Measurements from ENCODE around the gene ACTG2.
A peak's percentile ranks its signal among the peaks of the same experiment; 100 is the strongest.

Gene ACTG2

GRCh38 chr2:73892631-73893329, at the start of gene ACTG2:
Gene ACTG2 (plus strand): TSS chr2:73893008. CDS start chr2:73901312, 8,304 bp downstream.
- ATAC-seq (ENCODE audit: insufficient read depth, low read depth) (no peak), DNase-seq (no peak)
- Histone ChIP-seq H3K4me1 (ENCODE audit: insufficient read depth, low read length) (peaks cover 26% of the 10 kb centered on the region), H3K9ac (ENCODE audit: low read depth, low read length) (no peak within 1 kb of the TSS), H3K4me2 (ENCODE audit: insufficient read depth, low read length) (no peak within 1 kb of the TSS), H4K20me1 (ENCODE audit: insufficient read depth, low read length) (no peaks in the 10 kb centered on the region), H3K79me2 (ENCODE audit: insufficient read depth, low read length) (no peaks in the 10 kb centered on the region), H2AFZ (ENCODE audit: low read depth, low read length) (no peak within 1 kb of the TSS), H3K9me3 (ENCODE audit: insufficient read depth, low read length, severe bottlenecking) (no peaks in the 10 kb centered on the region), H3K4me3 (ENCODE audit: low read depth in 1 of 2, low read length in 2 of 2) (no peak within 1 kb of the TSS), H3K27me3 (ENCODE audit: insufficient read depth, low read length, poor library complexity) (peaks cover 3% of the 10 kb centered on the region), H3K27ac (ENCODE audit: low read length) (no peak within 1 kb of the TSS), H3K36me3 (ENCODE audit: insufficient read depth, low read length) (no peaks in the 10 kb centered on the region)
- TF ChIP-seq EZH2 (IDR thresholded peaks at IDR 0.05; ENCODE audit: borderline replicate concordance, low read depth, low read length, severe bottlenecking), result no peak
- TF ChIP-seq CTCF (IDR thresholded peaks at IDR 0.05; ENCODE audit: borderline replicate concordance, extremely low read depth, low read length, poor library complexity, severe bottlenecking), result no peak

GRCh38 chr2:73844087-73844486, 48.7 kb upstream of the ACTG2 start:
- Histone ChIP-seq H3K79me2 (ENCODE audit: insufficient read depth, low read length) (peaks cover 17% of the 10 kb centered on the region), H3K4me1 (ENCODE audit: insufficient read depth, low read length) (no peaks in the 10 kb centered on the region), H3K4me2 (ENCODE audit: insufficient read depth, low read length) (no peak overlapping the region), H4K20me1 (ENCODE audit: insufficient read depth, low read length) (peaks cover 3% of the 10 kb centered on the region; the same call in 1 of the 2 replicates), H3K36me3 (ENCODE audit: insufficient read depth, low read length) (peaks cover 71% of the 10 kb centered on the region), H3K27me3 (ENCODE audit: insufficient read depth, low read length, poor library complexity) (no peaks in the 10 kb centered on the region), H3K9ac (ENCODE audit: low read depth, low read length) (no peak overlapping the region), H3K27ac (ENCODE audit: low read length) (0 out of 2 replicates have a peak overlapping the region, but pooled peaks have one; percentile 4), H3K9me3 (ENCODE audit: insufficient read depth, low read length, severe bottlenecking) (no peaks in the 10 kb centered on the region), H2AFZ (ENCODE audit: low read depth, low read length) (no peak overlapping the region), H3K4me3 (ENCODE audit: low read depth in 1 of 2, low read length in 2 of 2) (no peak overlapping the region)
- DNase-seq (no peak), ATAC-seq (ENCODE audit: insufficient read depth, low read depth) (no peak)
- no peak for TF ChIP-seq CTCF (IDR thresholded peaks at IDR 0.05; ENCODE audit: borderline replicate concordance, extremely low read depth, low read length, poor library complexity, severe bottlenecking)
- TF ChIP-seq EZH2 (IDR thresholded peaks at IDR 0.05; ENCODE audit: borderline replicate concordance, low read depth, low read length, severe bottlenecking), result no peak

DNA sequence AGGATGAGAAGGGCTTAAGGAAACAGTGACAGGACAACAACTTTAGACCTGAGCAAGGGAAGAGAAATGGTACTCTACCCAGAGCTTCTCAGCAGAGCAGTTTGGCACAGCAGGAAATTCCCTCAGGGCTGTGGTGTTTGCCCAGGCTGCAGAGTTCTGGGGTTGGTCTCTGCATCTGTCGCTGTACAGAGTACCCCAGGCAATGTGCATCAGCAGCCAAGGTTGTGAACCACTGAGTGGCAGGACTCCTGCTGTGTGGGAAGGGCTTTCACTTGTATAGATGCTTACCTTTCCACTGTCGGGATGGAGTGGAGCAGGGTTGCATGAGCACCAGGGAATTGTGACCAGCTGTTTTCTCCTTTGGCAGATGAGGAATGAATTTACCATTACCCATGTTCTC, 42.8 kb upstream of the ACTG2 start:
- Histone ChIP-seq H3K79me2 (ENCODE audit: insufficient read depth, low read length) (no peaks in the 10 kb centered on the region), H3K27me3 (ENCODE audit: insufficient read depth, low read length, poor library complexity) (no peaks in the 10 kb centered on the region), H3K36me3 (ENCODE audit: insufficient read depth, low read length) (peaks cover 93% of the 10 kb centered on the region), H2AFZ (ENCODE audit: low read depth, low read length) (no peak overlapping the region), H3K4me1 (ENCODE audit: insufficient read depth, low read length) (no peaks in the 10 kb centered on the region), H4K20me1 (ENCODE audit: insufficient read depth, low read length) (0 out of 2 replicates have a peak, but pooled peaks cover 3% of the 10 kb centered on the region), H3K9me3 (ENCODE audit: insufficient read depth, low read length, severe bottlenecking) (no peaks in the 10 kb centered on the region), H3K9ac (ENCODE audit: low read depth, low read length) (no peak overlapping the region), H3K4me2 (ENCODE audit: insufficient read depth, low read length) (no peak overlapping the region), H3K4me3 (ENCODE audit: low read depth in 1 of 2, low read length in 2 of 2) (no peak overlapping the region), H3K27ac (ENCODE audit: low read length) (no peak overlapping the region)
- TF ChIP-seq EZH2 (IDR thresholded peaks at IDR 0.05; ENCODE audit: borderline replicate concordance, low read depth, low read length, severe bottlenecking) (no peak), CTCF (IDR thresholded peaks at IDR 0.05; ENCODE audit: borderline replicate concordance, extremely low read depth, low read length, poor library complexity, severe bottlenecking) (no peak)
- no peak for DNase-seq
- ATAC-seq (ENCODE audit: insufficient read depth, low read depth), result no peak
